HEK293 (cell line): Measurements from ENCODE around the gene E4F1.

Experiments
- CTCF ChIA-PET: fragments of 350-600 bp; formaldehyde crosslinking; extraction: SDS; loops from one replicate; lab custom pipeline; 2021; ENCODE audit warnings: antibody characterized with exemption; lab: Yijun Ruan, JAX
- POLR2A ChIA-PET: fragments of 300-600 bp; formaldehyde crosslinking; extraction: SDS; loops from one replicate; lab custom pipeline; 2020; ENCODE audit warnings: antibody characterized with exemption, inconsistent platforms; lab: Yijun Ruan, JAX
- H3K27ac ChIP-seq: fragments of 200-500 bp; sonication (Bioruptor generic); 2 replicates; pipeline ENCODE4 v1.5.1; 2014; ENCODE audit warnings: low read depth, low read length, control low read depth, inconsistent platforms; ENCODE audit errors: extremely low read depth
- H3K36me3 ChIP-seq, 2 experiments: fragments of 200-500 bp in 1 of 2; sonication (Bioruptor generic) in 1 of 2; 1 replicate in 1 of 2; 2 replicates in 1 of 2; pipeline ENCODE4 v1.5.1; 2014 to 2017; ENCODE audit warnings: inconsistent platforms in 2 of 2, low read length in 2 of 2; ENCODE audit not compliant: control insufficient read depth in 2 of 2, insufficient read depth in 1 of 2
- H3K4me1 ChIP-seq: fragments of 200-500 bp; sonication (Bioruptor generic); 2 replicates; pipeline ENCODE4 v1.5.1; 2014; ENCODE audit warnings: mild to moderate bottlenecking, low read length, inconsistent platforms; ENCODE audit not compliant: control insufficient read depth, insufficient read depth
- H3K4me3 ChIP-seq: 2 replicates; pipeline ENCODE4 v1.5.1; 2011; ENCODE audit warnings: low read depth, mild to moderate bottlenecking, control low read depth, low read length, moderate library complexity
- H3K9me3 ChIP-seq: fragments of 200-500 bp; sonication (Bioruptor generic); 2 replicates; pipeline ENCODE4 v1.5.1; 2014; ENCODE audit warnings: low read depth, low read length, inconsistent platforms; ENCODE audit not compliant: control insufficient read depth, insufficient read depth
- GFI1B ChIP-seq: fragments of 450-650 bp; formaldehyde crosslinking; IDR thresholded peaks from 2 replicates; pipeline ENCODE4 v1.5.1; 2016; ENCODE audit warnings: missing biosample characterization, missing genetic modification characterization
- GLI4 ChIP-seq: fragments of 450-650 bp; formaldehyde crosslinking; IDR thresholded peaks from 2 replicates; pipeline ENCODE4 v1.5.1; 2016; ENCODE audit warnings: missing biosample characterization, missing genetic modification characterization
- GLIS2 ChIP-seq: fragments of 450-650 bp; formaldehyde crosslinking; IDR thresholded peaks from 2 replicates; pipeline ENCODE4 v1.5.1; 2016; ENCODE audit warnings: missing biosample characterization, missing genetic modification characterization
- HOXD13 ChIP-seq: sonication (generic); formaldehyde crosslinking; IDR thresholded peaks from 2 replicates; pipeline ENCODE4 v1.8.0; 2022; ENCODE audit warnings: missing genetic modification reagents, borderline replicate concordance
- KLF16 ChIP-seq: fragments of 450-650 bp; formaldehyde crosslinking; IDR thresholded peaks from 2 replicates; pipeline ENCODE4 v1.5.1; 2017; ENCODE audit warnings: missing biosample characterization, missing genetic modification characterization
- SP2 ChIP-seq: fragments of 450-650 bp; formaldehyde crosslinking; IDR thresholded peaks from 2 replicates; pipeline ENCODE4 v1.5.1; 2016; ENCODE audit warnings: missing biosample characterization, missing genetic modification characterization
- SP7 ChIP-seq: fragments of 450-650 bp; formaldehyde crosslinking; IDR thresholded peaks from 2 replicates; pipeline ENCODE4 v1.5.1; 2016; ENCODE audit warnings: missing biosample characterization, missing genetic modification characterization
- YY1 ChIP-seq: fragments of 450-650 bp; formaldehyde crosslinking; IDR thresholded peaks from 2 replicates; pipeline ENCODE4 v1.5.1; 2018; ENCODE audit warnings: missing biosample characterization, missing genetic modification characterization
- ZBTB1 ChIP-seq: fragments of 450-650 bp; formaldehyde crosslinking; IDR thresholded peaks from 2 replicates; pipeline ENCODE4 v1.5.1; 2016; ENCODE audit warnings: missing biosample characterization, missing genetic modification characterization
- ZBTB20 ChIP-seq: fragments of 450-650 bp; formaldehyde crosslinking; IDR thresholded peaks from 2 replicates; pipeline ENCODE4 v1.5.1; 2016; ENCODE audit warnings: missing biosample characterization, missing genetic modification characterization
- ZNF19 ChIP-seq: fragments of 450-650 bp; formaldehyde crosslinking; IDR thresholded peaks from 2 replicates; pipeline ENCODE4; 2016; ENCODE audit warnings: missing biosample characterization, missing genetic modification characterization, low read depth
- ZNF2 ChIP-seq: fragments of 450-650 bp; formaldehyde crosslinking; IDR thresholded peaks from 2 replicates; pipeline ENCODE4 v1.5.1; 2016; ENCODE audit warnings: missing biosample characterization, missing genetic modification characterization
- ZNF239 ChIP-seq: fragments of 450-650 bp; formaldehyde crosslinking; IDR thresholded peaks from 2 replicates; pipeline ENCODE4 v1.5.1; 2016; ENCODE audit warnings: missing biosample characterization, missing genetic modification characterization
- ZNF302 ChIP-seq: fragments of 450-650 bp; formaldehyde crosslinking; IDR thresholded peaks from 2 replicates; pipeline ENCODE4 v1.5.1; 2016; ENCODE audit warnings: missing biosample characterization, missing genetic modification characterization, low read depth
- ZNF341 ChIP-seq: fragments of 450-650 bp; formaldehyde crosslinking; IDR thresholded peaks from 2 replicates; pipeline ENCODE4; 2016; ENCODE audit warnings: low read depth, missing biosample characterization, missing genetic modification characterization
- ZNF37A ChIP-seq: fragments of 450-650 bp; IDR thresholded peaks from 2 replicates; pipeline ENCODE4 v1.5.1; 2018; ENCODE audit warnings: missing biosample characterization, missing genetic modification characterization
- ZNF394 ChIP-seq: fragments of 450-650 bp; formaldehyde crosslinking; IDR thresholded peaks from 2 replicates; pipeline ENCODE4 v1.5.1; 2016; ENCODE audit warnings: missing biosample characterization, missing genetic modification characterization, mild to moderate bottlenecking, moderate library complexity, borderline replicate concordance
- ZNF624 ChIP-seq: fragments of 450-650 bp; formaldehyde crosslinking; IDR thresholded peaks from 2 replicates; pipeline ENCODE4 v1.5.1; 2017; ENCODE audit warnings: missing biosample characterization, missing genetic modification characterization
- ZNF629 ChIP-seq: fragments of 450-650 bp; formaldehyde crosslinking; IDR thresholded peaks from 2 replicates; pipeline ENCODE4 v1.5.1; 2017; ENCODE audit warnings: missing biosample characterization, missing genetic modification characterization
- ZNF658 ChIP-seq: fragments of 450-650 bp; formaldehyde crosslinking; IDR thresholded peaks from 2 replicates; pipeline ENCODE4; 2016; ENCODE audit warnings: missing biosample characterization, missing genetic modification characterization
- ZSCAN16 ChIP-seq: fragments of 450-650 bp; formaldehyde crosslinking; IDR thresholded peaks from 2 replicates; pipeline ENCODE4 v1.5.1; 2016; ENCODE audit warnings: missing biosample characterization, missing genetic modification characterization
- TF ChIP-seq, protein P1 (sequence below): fragments of 450-650 bp; formaldehyde crosslinking; IDR thresholded peaks from 2 replicates; pipeline ENCODE4 v1.5.1; 2016; ENCODE audit warnings: missing biosample characterization, missing genetic modification characterization
- TF ChIP-seq, protein P2 (sequence below): fragments of 450-650 bp; formaldehyde crosslinking; IDR thresholded peaks from 2 replicates; pipeline ENCODE4 v1.5.1; 2016; ENCODE audit warnings: missing biosample characterization, missing genetic modification characterization
- TF ChIP-seq, protein P3 (sequence below): fragments of 450-650 bp; formaldehyde crosslinking; IDR thresholded peaks from 2 replicates; pipeline ENCODE4 v1.5.1; 2017; ENCODE audit warnings: missing biosample characterization, mild to moderate bottlenecking, missing genetic modification characterization, moderate library complexity
- TF ChIP-seq, protein P4 (sequence below): fragments of 450-650 bp; formaldehyde crosslinking; IDR thresholded peaks from 2 replicates; pipeline ENCODE4 v1.5.1; 2017; ENCODE audit warnings: missing biosample characterization, missing genetic modification characterization
- TF ChIP-seq, protein P5 (sequence below): fragments of 450-650 bp; formaldehyde crosslinking; IDR thresholded peaks from 2 replicates; pipeline ENCODE4 v1.5.1; 2016; ENCODE audit warnings: missing biosample characterization, missing genetic modification characterization
- TF ChIP-seq, protein P6 (sequence below): fragments of 450-650 bp; formaldehyde crosslinking; IDR thresholded peaks from 2 replicates; pipeline ENCODE4 v1.5.1; 2017; ENCODE audit warnings: missing biosample characterization, missing genetic modification characterization

Gene E4F1, protein sequence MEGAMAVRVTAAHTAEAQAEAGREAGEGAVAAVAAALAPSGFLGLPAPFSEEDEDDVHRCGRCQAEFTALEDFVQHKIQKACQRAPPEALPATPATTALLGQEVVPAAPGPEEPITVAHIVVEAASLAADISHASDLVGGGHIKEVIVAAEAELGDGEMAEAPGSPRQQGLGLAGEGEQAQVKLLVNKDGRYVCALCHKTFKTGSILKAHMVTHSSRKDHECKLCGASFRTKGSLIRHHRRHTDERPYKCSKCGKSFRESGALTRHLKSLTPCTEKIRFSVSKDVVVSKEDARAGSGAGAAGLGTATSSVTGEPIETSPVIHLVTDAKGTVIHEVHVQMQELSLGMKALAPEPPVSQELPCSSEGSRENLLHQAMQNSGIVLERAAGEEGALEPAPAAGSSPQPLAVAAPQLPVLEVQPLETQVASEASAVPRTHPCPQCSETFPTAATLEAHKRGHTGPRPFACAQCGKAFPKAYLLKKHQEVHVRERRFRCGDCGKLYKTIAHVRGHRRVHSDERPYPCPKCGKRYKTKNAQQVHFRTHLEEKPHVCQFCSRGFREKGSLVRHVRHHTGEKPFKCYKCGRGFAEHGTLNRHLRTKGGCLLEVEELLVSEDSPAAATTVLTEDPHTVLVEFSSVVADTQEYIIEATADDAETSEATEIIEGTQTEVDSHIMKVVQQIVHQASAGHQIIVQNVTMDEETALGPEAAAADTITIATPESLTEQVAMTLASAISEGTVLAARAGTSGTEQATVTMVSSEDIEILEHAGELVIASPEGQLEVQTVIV

DNA sequence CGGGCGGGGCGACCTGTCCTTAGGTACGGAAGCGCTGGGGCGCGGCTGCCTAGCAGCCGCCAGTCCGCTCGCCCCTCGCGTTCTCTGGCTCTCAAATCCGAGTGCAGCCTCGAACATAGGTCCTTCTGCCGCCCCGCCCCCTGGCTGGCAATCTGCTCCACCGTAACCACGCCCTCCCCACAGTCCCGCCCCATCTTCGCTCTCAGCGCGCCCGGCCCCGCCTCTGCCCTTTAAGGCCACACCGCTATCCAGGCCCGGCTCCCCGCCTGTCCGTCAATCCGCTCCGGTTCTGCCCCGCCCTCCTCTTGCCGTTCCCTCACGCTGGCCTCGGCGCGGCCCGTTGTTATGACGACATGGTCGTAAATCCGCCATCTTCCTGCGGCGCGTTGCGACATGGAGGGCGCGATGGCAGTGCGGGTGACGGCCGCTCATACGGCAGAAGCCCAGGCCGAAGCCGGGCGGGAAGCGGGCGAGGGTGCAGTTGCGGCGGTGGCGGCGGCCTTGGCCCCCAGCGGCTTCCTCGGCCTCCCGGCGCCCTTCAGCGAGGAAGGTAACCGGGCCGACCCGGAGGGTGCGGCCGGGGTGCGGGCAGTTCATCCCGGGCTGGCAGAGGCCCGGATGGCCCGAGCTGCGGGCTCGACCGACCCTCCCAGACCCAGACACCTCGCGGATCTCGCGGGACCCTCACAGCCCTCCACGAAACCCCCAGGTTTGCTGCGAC, at the start of gene E4F1:
TSS of gene E4F1 (plus strand) at position 371 of the 721 bp plus-strand sequence. CDS start at position 394, 23 bp downstream.
- ChIA-PET CTCF (interaction anchor here (0.6 to 1.0 kb wide), 2 partner anchors 28 to 220 kb away, joined by 3 read pairs; no protein-coding TSS in a partner anchor), POLR2A (interaction anchor here (0.6 to 2.6 kb wide), 10 partner anchors 9 to 259 kb away, joined by 3 to 19 read pairs (median 6); partner anchors contain the start of genes DNASE1L2, ECI1, PGP and RPS2)
- H3K4me1 ChIP-seq: 0 out of 2 replicates have a peak, but pooled peaks cover 2% of the 10 kb centered on the region
- H3K4me3 ChIP-seq: peak within 1 kb of the TSS; percentile 96
- no peaks in the 10 kb centered on the region for H3K9me3 ChIP-seq
- peaks cover 0 to 19% of the 10 kb centered on the region in 2 experiments; a peak in 2 of 3 replicates for H3K36me3 ChIP-seq
- peak within 1 kb of the TSS; percentile 94 for H3K27ac ChIP-seq
- TF ChIP-seq ZNF19 (tag by site-specific recombination) (no peak), ZNF624 (tag by site-specific recombination) (no peak), ZNF658 (tag by site-specific recombination) (no peak), ZNF302 (tag by site-specific recombination) (no peak), ZNF2 (tag by site-specific recombination) (peak; percentile 61), KLF16 (tag by site-specific recombination) (peak; percentile 67), GLIS2 (tag by site-specific recombination) (peak; percentile 72; the same call in 1 of the 2 replicates), ZNF239 (tag by site-specific recombination) (0 out of 2 replicates have a peak, but pooled peaks have one; percentile 56), HOXD13 (CRISPR knock-in tag) (peak; percentile 96), GFI1B (tag by site-specific recombination) (no peak), ZNF341 (tag by site-specific recombination) (peak; percentile 90), GLI4 (tag by site-specific recombination) (peak; percentile 49; the same call in 1 of the 2 replicates), ZNF394 (tag by site-specific recombination) (peak; percentile 36; the same call in 1 of the 2 replicates), ZNF629 (tag by site-specific recombination) (peak; percentile 92), ZBTB20 (tag by site-specific recombination) (peak; percentile 74), YY1 (tag by site-specific recombination) (peak; percentile 92), SP2 (tag by site-specific recombination) (peak; percentile 100), ZNF37A (tag by site-specific recombination) (no peak), ZSCAN16 (tag by site-specific recombination) (0 out of 2 replicates have a peak, but pooled peaks have one; percentile 40), SP7 (tag by site-specific recombination) (peak; percentile 87), ZBTB1 (tag by site-specific recombination) (peak; percentile 91)
- TF ChIP-seq, protein P1, sequence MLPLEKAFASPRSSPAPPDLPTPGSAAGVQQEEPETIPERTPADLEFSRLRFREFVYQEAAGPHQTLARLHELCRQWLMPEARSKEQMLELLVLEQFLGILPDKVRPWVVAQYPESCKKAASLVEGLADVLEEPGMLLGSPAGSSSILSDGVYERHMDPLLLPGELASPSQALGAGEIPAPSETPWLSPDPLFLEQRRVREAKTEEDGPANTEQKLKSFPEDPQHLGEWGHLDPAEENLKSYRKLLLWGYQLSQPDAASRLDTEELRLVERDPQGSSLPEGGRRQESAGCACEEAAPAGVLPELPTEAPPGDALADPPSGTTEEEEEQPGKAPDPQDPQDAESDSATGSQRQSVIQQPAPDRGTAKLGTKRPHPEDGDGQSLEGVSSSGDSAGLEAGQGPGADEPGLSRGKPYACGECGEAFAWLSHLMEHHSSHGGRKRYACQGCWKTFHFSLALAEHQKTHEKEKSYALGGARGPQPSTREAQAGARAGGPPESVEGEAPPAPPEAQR (tag by site-specific recombination): no peak
- TF ChIP-seq, protein P2, sequence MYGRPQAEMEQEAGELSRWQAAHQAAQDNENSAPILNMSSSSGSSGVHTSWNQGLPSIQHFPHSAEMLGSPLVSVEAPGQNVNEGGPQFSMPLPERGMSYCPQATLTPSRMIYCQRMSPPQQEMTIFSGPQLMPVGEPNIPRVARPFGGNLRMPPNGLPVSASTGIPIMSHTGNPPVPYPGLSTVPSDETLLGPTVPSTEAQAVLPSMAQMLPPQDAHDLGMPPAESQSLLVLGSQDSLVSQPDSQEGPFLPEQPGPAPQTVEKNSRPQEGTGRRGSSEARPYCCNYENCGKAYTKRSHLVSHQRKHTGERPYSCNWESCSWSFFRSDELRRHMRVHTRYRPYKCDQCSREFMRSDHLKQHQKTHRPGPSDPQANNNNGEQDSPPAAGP (tag by site-specific recombination): peak; percentile 72
- TF ChIP-seq, protein P3, sequence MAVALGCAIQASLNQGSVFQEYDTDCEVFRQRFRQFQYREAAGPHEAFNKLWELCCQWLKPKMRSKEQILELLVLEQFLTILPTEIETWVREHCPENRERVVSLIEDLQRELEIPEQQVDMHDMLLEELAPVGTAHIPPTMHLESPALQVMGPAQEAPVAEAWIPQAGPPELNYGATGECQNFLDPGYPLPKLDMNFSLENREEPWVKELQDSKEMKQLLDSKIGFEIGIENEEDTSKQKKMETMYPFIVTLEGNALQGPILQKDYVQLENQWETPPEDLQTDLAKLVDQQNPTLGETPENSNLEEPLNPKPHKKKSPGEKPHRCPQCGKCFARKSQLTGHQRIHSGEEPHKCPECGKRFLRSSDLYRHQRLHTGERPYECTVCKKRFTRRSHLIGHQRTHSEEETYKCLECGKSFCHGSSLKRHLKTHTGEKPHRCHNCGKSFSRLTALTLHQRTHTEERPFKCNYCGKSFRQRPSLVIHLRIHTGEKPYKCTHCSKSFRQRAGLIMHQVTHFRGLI (tag by site-specific recombination): no peak
- TF ChIP-seq, protein P4, sequence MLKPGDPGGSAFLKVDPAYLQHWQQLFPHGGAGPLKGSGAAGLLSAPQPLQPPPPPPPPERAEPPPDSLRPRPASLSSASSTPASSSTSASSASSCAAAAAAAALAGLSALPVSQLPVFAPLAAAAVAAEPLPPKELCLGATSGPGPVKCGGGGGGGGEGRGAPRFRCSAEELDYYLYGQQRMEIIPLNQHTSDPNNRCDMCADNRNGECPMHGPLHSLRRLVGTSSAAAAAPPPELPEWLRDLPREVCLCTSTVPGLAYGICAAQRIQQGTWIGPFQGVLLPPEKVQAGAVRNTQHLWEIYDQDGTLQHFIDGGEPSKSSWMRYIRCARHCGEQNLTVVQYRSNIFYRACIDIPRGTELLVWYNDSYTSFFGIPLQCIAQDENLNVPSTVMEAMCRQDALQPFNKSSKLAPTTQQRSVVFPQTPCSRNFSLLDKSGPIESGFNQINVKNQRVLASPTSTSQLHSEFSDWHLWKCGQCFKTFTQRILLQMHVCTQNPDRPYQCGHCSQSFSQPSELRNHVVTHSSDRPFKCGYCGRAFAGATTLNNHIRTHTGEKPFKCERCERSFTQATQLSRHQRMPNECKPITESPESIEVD: no peak
- TF ChIP-seq, protein P5, sequence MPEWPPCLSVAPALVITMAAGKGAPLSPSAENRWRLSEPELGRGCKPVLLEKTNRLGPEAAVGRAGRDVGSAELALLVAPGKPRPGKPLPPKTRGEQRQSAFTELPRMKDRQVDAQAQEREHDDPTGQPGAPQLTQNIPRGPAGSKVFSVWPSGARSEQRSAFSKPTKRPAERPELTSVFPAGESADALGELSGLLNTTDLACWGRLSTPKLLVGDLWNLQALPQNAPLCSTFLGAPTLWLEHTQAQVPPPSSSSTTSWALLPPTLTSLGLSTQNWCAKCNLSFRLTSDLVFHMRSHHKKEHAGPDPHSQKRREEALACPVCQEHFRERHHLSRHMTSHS: no peak
- TF ChIP-seq, protein P6, sequence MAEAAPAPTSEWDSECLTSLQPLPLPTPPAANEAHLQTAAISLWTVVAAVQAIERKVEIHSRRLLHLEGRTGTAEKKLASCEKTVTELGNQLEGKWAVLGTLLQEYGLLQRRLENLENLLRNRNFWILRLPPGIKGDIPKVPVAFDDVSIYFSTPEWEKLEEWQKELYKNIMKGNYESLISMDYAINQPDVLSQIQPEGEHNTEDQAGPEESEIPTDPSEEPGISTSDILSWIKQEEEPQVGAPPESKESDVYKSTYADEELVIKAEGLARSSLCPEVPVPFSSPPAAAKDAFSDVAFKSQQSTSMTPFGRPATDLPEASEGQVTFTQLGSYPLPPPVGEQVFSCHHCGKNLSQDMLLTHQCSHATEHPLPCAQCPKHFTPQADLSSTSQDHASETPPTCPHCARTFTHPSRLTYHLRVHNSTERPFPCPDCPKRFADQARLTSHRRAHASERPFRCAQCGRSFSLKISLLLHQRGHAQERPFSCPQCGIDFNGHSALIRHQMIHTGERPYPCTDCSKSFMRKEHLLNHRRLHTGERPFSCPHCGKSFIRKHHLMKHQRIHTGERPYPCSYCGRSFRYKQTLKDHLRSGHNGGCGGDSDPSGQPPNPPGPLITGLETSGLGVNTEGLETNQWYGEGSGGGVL: no peak
